GM18873 (cell line): ENCODE results near the gene SIGLECL1.

ENCODE experiments used
- ATAC-seq: cut with Tn5 transposase; IDR thresholded peaks from one replicate; pipeline ENCODE4 v1.9.1; 2021; ENCODE audit warnings: mild to moderate bottlenecking, moderate library complexity, moderate number of reproducible peaks; ENCODE audit not compliant: unreplicated experiment, low FRiP score

Gene SIGLECL1

GRCh38 chr19:51252306-51253079 lies 1.6 kb downstream of the SIGLECL1 start:
- no peak for ATAC-seq

- ATAC-seq: no peak
These were observed 2.4 kb downstream of the SIGLECL1 start for GRCh38 chr19:51253088-51253806.

GRCh38 chr19:51256155-51256625 lies 5.3 kb downstream of the SIGLECL1 start:
- ATAC-seq: no peak

- ATAC-seq: no peak
These were observed 6.6 kb downstream of the SIGLECL1 start for GRCh38 chr19:51257471-51257870.

- no peak for ATAC-seq
These were observed 7.6 kb downstream of the SIGLECL1 start for GRCh38 chr19:51258165-51259160.

DNA sequence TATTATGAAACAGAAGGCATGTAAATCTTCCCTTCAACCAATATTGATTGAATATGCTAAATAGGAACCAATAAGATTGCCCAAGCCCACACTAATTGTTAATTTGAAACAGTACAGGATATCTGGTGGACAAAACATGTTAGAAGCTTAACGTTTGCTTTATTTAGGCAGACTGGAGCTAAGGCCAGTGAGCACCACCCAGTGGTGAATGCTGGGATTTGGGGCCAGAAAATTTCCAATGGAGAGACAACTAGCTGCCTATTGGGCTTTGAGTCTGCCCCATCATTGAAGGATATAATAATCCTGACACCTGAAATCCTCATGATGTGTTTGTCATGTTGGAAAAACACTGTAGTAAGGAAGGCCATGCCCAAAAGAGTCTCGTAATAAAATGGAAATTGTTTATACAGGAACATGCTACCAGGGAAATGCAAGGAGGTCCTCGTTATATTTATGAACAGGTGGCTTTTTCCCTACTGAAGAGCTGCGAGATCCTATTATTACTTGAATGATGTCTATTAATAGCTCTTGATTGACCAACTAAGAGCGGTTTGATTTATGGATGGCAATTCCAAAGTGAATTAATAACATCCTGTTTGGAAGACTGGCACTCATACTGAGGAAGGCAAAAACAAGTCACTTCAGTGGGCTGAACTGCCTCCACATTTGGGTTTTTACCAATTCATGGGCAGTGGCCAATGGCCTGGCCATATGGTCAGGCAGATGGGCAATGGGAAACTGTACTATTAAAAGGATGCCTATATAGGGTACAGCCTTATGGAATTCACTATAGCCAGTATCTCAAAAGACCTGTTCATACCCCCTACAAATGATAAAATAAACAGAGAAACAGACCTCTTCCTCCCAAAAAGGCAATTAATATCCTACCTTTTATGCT lies 8.7 kb downstream of the SIGLECL1 start:
- no peak for ATAC-seq

DNA sequence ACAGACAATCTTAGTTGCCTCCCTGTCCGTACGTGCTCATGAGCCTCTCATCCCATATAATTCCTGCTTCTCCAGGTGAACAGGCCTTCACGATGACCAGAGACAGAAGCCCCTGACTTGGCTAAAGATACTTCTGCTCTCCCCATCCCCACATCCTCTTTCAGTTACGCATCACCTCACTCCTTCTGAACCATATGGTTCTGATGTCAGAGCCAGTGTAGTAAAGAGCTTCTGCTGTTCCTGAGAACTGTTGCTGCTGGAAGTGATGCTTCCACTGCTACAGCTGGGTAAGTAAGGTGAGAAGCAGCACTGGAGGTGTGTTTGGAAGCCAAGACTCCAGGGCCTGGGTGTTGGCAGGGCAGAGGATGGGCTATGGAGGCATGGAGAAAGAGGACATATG lies 12.9 kb downstream of the SIGLECL1 start:
- ATAC-seq: no peak

DNA sequence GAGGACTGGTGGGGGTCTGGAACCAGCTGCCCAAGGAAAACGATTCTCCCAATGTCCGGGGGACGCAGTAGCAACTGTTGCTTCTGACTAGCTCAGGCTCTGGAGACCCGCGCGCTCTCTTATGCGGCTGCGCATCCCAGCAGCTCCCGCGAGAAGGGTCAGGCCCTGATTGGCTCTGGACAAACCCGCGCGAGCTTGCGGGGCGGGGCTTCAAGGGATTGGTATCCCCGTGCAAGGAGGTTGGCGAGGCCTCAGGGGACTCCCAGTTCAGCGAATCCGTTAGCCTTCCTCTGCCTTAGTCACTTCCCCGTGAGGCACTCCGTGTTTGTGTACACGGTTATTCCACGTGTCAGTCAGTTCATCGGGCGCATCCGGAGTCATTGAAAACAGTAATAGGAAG lies 20.2 kb downstream of the SIGLECL1 start:
- no peak for ATAC-seq

- no peak for ATAC-seq
These were observed 21.4 kb downstream of the SIGLECL1 start for GRCh38 chr19:51272183-51272810.

DNA sequence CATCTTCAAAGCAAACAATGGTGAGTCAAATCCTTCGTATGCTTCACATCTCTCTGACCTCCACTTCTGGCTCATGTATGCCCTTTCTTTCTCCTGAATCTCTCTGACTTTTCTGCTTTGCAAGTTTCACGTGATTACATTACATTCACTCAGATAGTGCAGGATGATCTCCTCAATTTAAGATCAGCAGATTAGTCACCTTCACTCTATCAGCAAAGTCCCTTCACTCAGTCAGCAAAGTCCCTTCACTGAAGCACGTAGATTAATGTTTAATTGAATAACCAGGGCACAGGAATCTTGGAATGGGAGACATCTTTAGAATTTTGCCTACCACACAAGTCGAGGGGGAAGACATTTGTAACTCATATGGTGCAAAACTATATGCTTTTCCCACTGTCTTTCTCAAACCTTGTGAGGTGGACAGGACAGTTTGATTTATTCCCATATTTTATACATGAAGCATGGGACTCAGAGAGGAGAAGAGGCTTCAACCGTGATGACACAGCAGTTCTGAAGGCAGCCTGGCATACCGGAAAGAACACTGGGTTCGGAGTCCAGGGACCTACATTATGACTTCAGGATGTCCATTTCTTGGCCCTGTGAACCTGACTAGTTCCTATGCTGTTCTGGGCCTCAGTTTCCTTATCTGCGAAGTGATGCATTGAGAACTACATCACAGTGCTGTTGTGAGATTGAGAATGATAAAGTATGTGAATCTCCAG lies 23.3 kb downstream of the SIGLECL1 start:
- no peak for ATAC-seq

GRCh38 chr19:51277112-51277511 lies 26.2 kb downstream of the SIGLECL1 start:
- ATAC-seq: no peak

DNA sequence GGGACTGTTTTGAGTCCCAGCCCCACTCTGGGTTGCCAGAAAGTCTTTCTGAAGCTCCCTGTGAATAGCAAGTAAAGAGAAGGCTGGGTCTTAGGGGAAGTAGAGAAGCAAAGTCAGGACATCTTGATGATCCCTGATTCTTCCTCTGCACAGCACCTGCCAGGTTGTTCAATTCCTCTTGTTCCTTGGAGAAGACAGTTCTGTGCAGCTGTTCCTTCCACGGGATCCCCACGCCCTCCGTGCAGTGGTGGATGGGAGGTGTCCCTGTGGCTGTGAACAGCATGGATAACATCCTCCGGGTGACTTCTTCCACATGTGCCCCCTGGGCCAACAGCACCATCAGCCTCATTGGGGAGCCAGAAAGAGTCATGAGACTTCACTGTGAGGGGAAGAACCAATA lies 31.5 kb downstream of the SIGLECL1 start:
- ATAC-seq: no peak

- no peak for ATAC-seq
These were observed 34.8 kb downstream of the SIGLECL1 start for GRCh38 chr19:51285682-51286081.

- ATAC-seq: no peak
These were observed 38.8 kb downstream of the SIGLECL1 start for GRCh38 chr19:51289635-51290034.

GRCh38 chr19:51292971-51293370 lies 42.1 kb downstream of the SIGLECL1 start:
- ATAC-seq: no peak

DNA sequence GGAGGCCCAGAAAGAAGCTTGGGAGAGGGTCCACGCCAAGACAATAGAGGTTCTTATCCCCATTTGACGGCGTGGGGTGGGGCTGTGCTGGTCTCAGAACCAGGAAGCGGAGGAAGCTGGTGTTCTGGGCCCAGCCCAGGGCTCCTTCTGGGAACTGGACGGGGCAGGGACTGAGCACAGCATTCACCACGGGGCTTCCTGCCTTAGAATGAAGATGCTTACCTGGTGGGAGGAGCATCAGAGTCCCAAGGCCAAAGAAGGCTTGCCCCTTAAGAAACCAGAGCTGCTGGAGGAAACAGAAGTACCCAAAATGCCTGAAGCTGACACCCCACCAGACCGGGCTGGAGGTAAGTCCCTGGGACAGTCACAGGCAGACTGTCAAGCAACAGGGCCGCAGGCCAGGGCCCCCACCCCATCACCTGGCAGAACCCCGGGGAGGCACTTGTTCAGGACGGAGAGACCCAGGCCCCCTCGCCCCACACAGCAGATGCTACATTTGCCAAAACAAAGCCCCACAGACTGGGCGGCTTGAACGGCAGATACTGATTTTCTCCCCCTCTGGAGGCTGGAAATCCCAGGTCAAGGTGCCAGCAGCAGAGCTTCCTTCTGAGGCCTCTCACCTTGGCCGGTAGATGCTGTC lies 42.8 kb downstream of the SIGLECL1 start:
- ATAC-seq: no peak

GRCh38 chr19:51294211-51294976 lies 43.5 kb downstream of the SIGLECL1 start:
- no peak for ATAC-seq
